Naive thymus-derived CD8-positive, alpha-beta T cell (primary cell): Measurements from ENCODE around the gene INHBE. TPM values are rescaled to one million over a fixed set of nuclear protein-coding genes. Genes with fewer than 3 reads are reported as not detected.
A peak's percentile ranks its signal among the peaks of the same experiment; 100 is the strongest.

Experiments
- ATAC-seq, 2 donors: fragments of 150-1000 bp; cut with Tn5 transposase in 1 of 2; sonication (Bioruptor Pico), chemical (Tn5 transposase) in 1 of 2; 1 replicate in 1 of 2; 2 replicates in 1 of 2; pipeline ENCODE4 v1.10.0; 2021; ENCODE audit warnings: mild to moderate bottlenecking in 2 of 2, moderate library complexity in 2 of 2
- POLR2A ChIA-PET: fragments of 350-600 bp; sonication (Branson Sonifier 250); formaldehyde crosslinking; loops from one replicate; lab custom pipeline; 2021; ENCODE audit warnings: antibody characterized with exemption; lab: Charles Lee
- DNase-seq, 10 donors: peaks; one replicate each; pipeline versions ENCODE4 v3.0.0 to v3.0.0-alpha.2; 2020 to 2022
- H3K27ac Mint-ChIP-seq, 10 donors: one replicate each; pipeline ENCODE4 v1.8.0; 2020 to 2022; ENCODE audit warnings: mild to moderate bottlenecking in 10 of 10, mixed read lengths in 10 of 10, moderate library complexity in 4 of 10, inconsistent platforms in 1 of 10
- H3K27me3 Mint-ChIP-seq, 5 donors: one replicate each; pipeline ENCODE4 v1.8.0; 2021 to 2022; ENCODE audit warnings: mixed read lengths in 5 of 5
- H3K36me3 Mint-ChIP-seq, 3 donors: one replicate each; pipeline ENCODE4 v1.8.0; 2020 to 2022; ENCODE audit warnings: mixed read lengths in 3 of 3, mild to moderate bottlenecking in 2 of 3, inconsistent platforms in 1 of 3
- H3K4me1 Mint-ChIP-seq, 4 donors: one replicate each; pipeline ENCODE4 v1.8.0; 2021 to 2022; ENCODE audit warnings: mixed read lengths in 4 of 4
- H3K4me3 Mint-ChIP-seq, 10 donors: one replicate each; pipeline ENCODE4 v1.8.0; 2020 to 2022; ENCODE audit warnings: mild to moderate bottlenecking in 10 of 10, mixed read lengths in 10 of 10, moderate library complexity in 6 of 10, inconsistent platforms in 1 of 10
- H3K9me3 Mint-ChIP-seq, 9 donors: one replicate each; pipeline ENCODE4 v1.8.0; 2020 to 2022; ENCODE audit warnings: mixed read lengths in 9 of 9, mild to moderate bottlenecking in 3 of 9, inconsistent platforms in 1 of 9, moderate library complexity in 1 of 9
- polyA plus RNA-seq, 3 donors: library from polyadenylated mRNA; unstranded; fragments of 300-500 nt; fragmentation: Illumina TruSeq; gene quantifications; one replicate each; pipeline ENCODE4 v1.2.3, GENCODE V29; 2021
- total RNA-seq, 8 experiments: library from RNA in 2 of 8; stranded (reverse) in 2 of 8; gene quantifications; one replicate each; pipeline ENCODE4 v1.2.3 and lab custom pipeline; 2021 to 2026

Gene INHBE
- total and polyA plus RNA-seq, 5 experiments from 2014 or later, result 0.16 TPM; not detected in 4

GRCh38 chr12:57462251-57462911 lies 7.3 kb downstream of the INHBE start:
- Mint-ChIP-seq H3K4me1 (peaks cover 31 to 58% (median 43%) of the 10 kb centered on the region in 4 donors), H3K27me3 (peaks cover 0 to 3% (median 0%) of the 10 kb centered on the region in 5 donors), H3K36me3 (peaks cover 0 to 3% (median 0%) of the 10 kb centered on the region in 3 donors), H3K9me3 (no peaks in the 10 kb centered on the region), H3K4me3 (peak overlapping the region; percentile 80 to 96 (median 90)), H3K27ac (peak overlapping the region; percentile 52 to 93 (median 87))
- ATAC-seq (peak; percentile 63 to 66), DNase-seq (peak; percentile 78 to 93 (median 88))
- POLR2A ChIA-PET, result interaction anchor here (0.5 to 7.5 kb wide), 11 partner anchors 11 to 159 kb away, joined by 3 to 133 read pairs (median 4); partner anchors contain the start of genes ARHGAP9 and MARS1

- peak overlapping the region; percentile 80 to 96 (median 90) for H3K4me3 Mint-ChIP-seq
- peaks cover 0 to 8% (median 3%) of the 10 kb centered on the region in 3 donors for H3K36me3 Mint-ChIP-seq
- peaks cover 35 to 60% (median 44%) of the 10 kb centered on the region in 4 donors for H3K4me1 Mint-ChIP-seq
- peak overlapping the region in 9 of 10 donors; percentile 52 to 93 (median 86) for H3K27ac Mint-ChIP-seq
- no peaks in the 10 kb centered on the region for H3K9me3 Mint-ChIP-seq
- POLR2A ChIA-PET, result interaction anchor here (1.0 to 7.5 kb wide), 5 partner anchors 11 to 158 kb away, joined by 3 to 133 read pairs (median 5); partner anchors contain the start of genes ARHGAP9 and DDIT3
- peaks cover 0 to 3% (median 0%) of the 10 kb centered on the region in 5 donors for H3K27me3 Mint-ChIP-seq
- ATAC-seq (no peak), DNase-seq (no peak)
Observed at GRCh38 chr12:57462912-57463253, 7.8 kb downstream of the INHBE start.

- peaks cover 30 to 56% (median 39%) of the 10 kb centered on the region in 4 donors for H3K4me1 Mint-ChIP-seq
- POLR2A ChIA-PET, result interaction anchor here (2.1 to 7.5 kb wide), 2 partner anchors 15 to 55 kb away, joined by 5 to 133 read pairs; partner anchors contain the start of genes ARHGAP9 and DDIT3
- peaks cover 0 to 3% (median 0%) of the 10 kb centered on the region in 5 donors for H3K27me3 Mint-ChIP-seq
- H3K27ac Mint-ChIP-seq, result peak overlapping the region in 5 of 10 donors; percentile 43 to 68 (median 63)
- H3K36me3 Mint-ChIP-seq, result peaks cover 0 to 22% (median 5%) of the 10 kb centered on the region in 3 donors
- DNase-seq, result no peak
- no peak overlapping the region for H3K4me3 Mint-ChIP-seq
- ATAC-seq, result no peak
- H3K9me3 Mint-ChIP-seq, result no peaks in the 10 kb centered on the region
Observed at GRCh38 chr12:57464569-57464968, 9.5 kb downstream of the INHBE start.

- Mint-ChIP-seq H3K27ac (peak overlapping the region in 9 of 10 donors; percentile 24 to 91 (median 68)), H3K9me3 (no peaks in the 10 kb centered on the region), H3K4me3 (no peak overlapping the region), H3K27me3 (peaks cover 0 to 3% (median 0%) of the 10 kb centered on the region in 5 donors), H3K4me1 (peaks cover 28 to 50% (median 41%) of the 10 kb centered on the region in 4 donors), H3K36me3 (peaks cover 0 to 25% (median 5%) of the 10 kb centered on the region in 3 donors)
- ATAC-seq (no peak), DNase-seq (no peak)
- POLR2A ChIA-PET, result interaction anchor here (0.6 to 2.1 kb wide), 4 partner anchors 11 to 54 kb away, joined by 3 to 20 read pairs (median 4); partner anchors contain the start of gene DDIT3
Observed at GRCh38 chr12:57465030-57465746, 10.1 kb downstream of the INHBE start.

GRCh38 chr12:57465747-57466505 lies 10.8 kb downstream of the INHBE start:
- POLR2A ChIA-PET, result interaction anchor here (0.9 to 1.5 kb wide), 2 partner anchors 10 to 13 kb away, joined by 3 to 20 read pairs; no protein-coding TSS in a partner anchor
- H3K4me3 Mint-ChIP-seq, result no peak overlapping the region

GRCh38 chr12:57467212-57467874 lies 12.2 kb downstream of the INHBE start:
- ATAC-seq (no peak), DNase-seq (no peak)
- no peak overlapping the region for H3K4me3 Mint-ChIP-seq
- H3K9me3 Mint-ChIP-seq, result no peaks in the 10 kb centered on the region
- peaks cover 0 to 2% (median 0%) of the 10 kb centered on the region in 5 donors for H3K27me3 Mint-ChIP-seq
- H3K36me3 Mint-ChIP-seq, result peaks cover 0 to 44% (median 5%) of the 10 kb centered on the region in 3 donors
- peaks cover 22 to 47% (median 38%) of the 10 kb centered on the region in 4 donors for H3K4me1 Mint-ChIP-seq
- POLR2A ChIA-PET, result interaction anchor here (0.5 kb wide), 1 partner anchor 249 kb away, joined by 5 read pairs; no protein-coding TSS in a partner anchor
- H3K27ac Mint-ChIP-seq, result peak overlapping the region in 9 of 10 donors; percentile 41 to 85 (median 62)

More at GRCh38 chr12:57465747-57466505, 10.8 kb downstream of the INHBE start:
- DNase-seq (no peak), ATAC-seq (no peak)
- Mint-ChIP-seq H3K27ac (peak overlapping the region; percentile 9 to 91 (median 78)), H3K4me1 (peaks cover 24 to 43% (median 37%) of the 10 kb centered on the region in 4 donors), H3K36me3 (peaks cover 0 to 30% (median 5%) of the 10 kb centered on the region in 3 donors), H3K27me3 (peaks cover 0 to 2% (median 0%) of the 10 kb centered on the region in 5 donors), H3K9me3 (no peaks in the 10 kb centered on the region)

- H3K27me3 Mint-ChIP-seq, result no peaks in the 10 kb centered on the region
- POLR2A ChIA-PET, result interaction anchor here (0.5 kb wide), 1 partner anchor 248 kb away, joined by 5 read pairs; no protein-coding TSS in a partner anchor
- ATAC-seq (peak in 1 of 2 donors; percentile 5), DNase-seq (no peak)
- peaks cover 0 to 50% (median 7%) of the 10 kb centered on the region in 3 donors for H3K36me3 Mint-ChIP-seq
- H3K9me3 Mint-ChIP-seq, result no peaks in the 10 kb centered on the region
- H3K4me3 Mint-ChIP-seq, result no peak overlapping the region
- H3K4me1 Mint-ChIP-seq, result peaks cover 18 to 47% (median 38%) of the 10 kb centered on the region in 4 donors
- peak overlapping the region in 9 of 10 donors; percentile 63 to 90 (median 76) for H3K27ac Mint-ChIP-seq
Observed at GRCh38 chr12:57467915-57468314, 12.8 kb downstream of the INHBE start.

- Mint-ChIP-seq H3K4me1 (peaks cover 30 to 61% (median 47%) of the 10 kb centered on the region in 4 donors), H3K36me3 (peaks cover 5 to 66% (median 11%) of the 10 kb centered on the region in 3 donors), H3K27me3 (no peaks in the 10 kb centered on the region), H3K4me3 (no peak overlapping the region), H3K9me3 (no peaks in the 10 kb centered on the region), H3K27ac (peak overlapping the region in 8 of 10 donors; percentile 25 to 85 (median 58))
- no peak for DNase-seq
- no peak for ATAC-seq
- POLR2A ChIA-PET, result interaction anchor here (0.9 to 1.5 kb wide), 4 partner anchors 8 to 11 kb away, joined by 3 to 5 read pairs (median 4); partner anchors contain the start of gene GLI1
Observed at GRCh38 chr12:57469296-57470164, 14.4 kb downstream of the INHBE start.

- Mint-ChIP-seq H3K36me3 (peaks cover 5 to 74% (median 12%) of the 10 kb centered on the region in 3 donors), H3K9me3 (no peaks in the 10 kb centered on the region), H3K27me3 (no peaks in the 10 kb centered on the region), H3K27ac (peak overlapping the region in 3 of 10 donors; percentile 25 to 68 (median 63)), H3K4me1 (peaks cover 34 to 63% (median 54%) of the 10 kb centered on the region in 4 donors), H3K4me3 (no peak overlapping the region)
- POLR2A ChIA-PET, result interaction anchor here (0.6 to 1.5 kb wide), 4 partner anchors 9 to 268 kb away, joined by 4 to 5 read pairs (median 4); partner anchors contain the start of genes AGAP2 and GLI1
- ATAC-seq (no peak), DNase-seq (no peak)
Observed at GRCh38 chr12:57470286-57470969, 15.3 kb downstream of the INHBE start.
